ENCODE data around the gene DTNB.

Gene DTNB

DNA sequence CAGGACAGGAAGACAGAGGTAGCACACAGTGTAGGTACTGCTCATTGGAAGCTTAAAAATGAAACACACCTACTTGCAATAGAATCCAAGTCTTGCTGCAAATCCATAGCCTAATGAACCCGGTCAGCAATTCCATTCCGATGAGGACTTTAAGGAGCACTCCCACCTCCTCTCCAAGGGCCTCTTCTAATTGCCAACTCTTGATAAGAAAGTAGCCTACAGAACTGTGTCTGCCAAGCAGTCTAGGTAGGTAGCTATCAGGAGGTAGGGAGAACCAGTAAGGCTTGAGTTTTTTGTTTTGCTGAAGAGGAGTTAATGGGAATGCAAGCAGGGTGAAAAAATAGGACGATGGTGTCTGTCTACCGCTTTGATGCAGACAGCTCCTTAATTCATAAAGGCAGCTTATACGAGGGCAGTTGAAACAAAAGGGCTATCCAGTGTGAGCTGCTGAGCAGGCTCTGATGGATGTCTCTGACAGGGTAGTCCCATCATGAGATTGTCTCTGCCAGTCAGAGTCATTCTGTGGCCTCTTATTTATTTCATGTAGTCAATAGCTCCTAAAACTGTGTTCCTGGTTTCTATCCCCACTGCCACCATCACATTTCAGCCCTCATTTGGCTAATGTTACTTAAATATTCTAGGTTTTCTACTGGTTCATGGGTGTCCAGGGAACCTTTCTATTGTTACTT, 176.0 kb downstream of the DTNB start:
- H3K9me3 ChIP-seq (ENCODE audit: insufficient read depth, low read depth, low read length) = no peaks in the 10 kb centered on the region
- H3K27ac ChIP-seq (ENCODE audit: low read depth, low read length) = no peak overlapping the region
- no peaks in the 10 kb centered on the region for H3K36me3 ChIP-seq (ENCODE audit: insufficient read depth, low read length)
- no peaks in the 10 kb centered on the region for H3K27me3 ChIP-seq (ENCODE audit: insufficient read depth, low read length)
- no peaks in the 10 kb centered on the region for H3K4me1 ChIP-seq (ENCODE audit: insufficient read depth, low read length)
- no peak overlapping the region for H3K4me3 ChIP-seq (ENCODE audit: low read length)
- H3K9ac ChIP-seq (ENCODE audit: low read depth, low read length) = no peak overlapping the region
- 92% methylated on average over 5 of the region's 5 CpGs for whole genome bisulfite sequencing

DNA sequence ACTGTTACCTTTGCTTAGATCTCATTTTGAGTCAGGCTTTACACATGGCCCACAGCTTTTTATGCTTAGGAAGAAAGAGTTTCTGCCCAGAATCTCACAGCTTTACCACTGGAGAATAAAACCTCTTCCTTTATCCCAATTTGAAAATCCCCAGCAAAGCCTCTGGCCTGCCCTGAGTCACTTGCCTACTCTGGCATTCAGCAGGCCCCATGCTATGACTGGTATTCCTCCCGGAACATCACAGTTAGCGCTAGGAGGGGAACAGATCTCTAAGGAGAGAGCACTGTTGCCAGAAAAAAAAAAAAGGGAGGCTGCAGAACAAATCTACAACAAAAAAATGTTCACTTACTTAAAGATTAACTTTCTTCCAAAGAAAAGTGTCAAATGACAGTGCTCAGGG, 178.8 kb downstream of the DTNB start:
- Histone ChIP-seq H3K4me3 (ENCODE audit: low read length) (no peak overlapping the region), H3K27ac (ENCODE audit: low read depth, low read length) (no peak overlapping the region), H3K4me1 (ENCODE audit: insufficient read depth, low read length) (no peaks in the 10 kb centered on the region), H3K27me3 (ENCODE audit: insufficient read depth, low read length) (no peaks in the 10 kb centered on the region), H3K9me3 (ENCODE audit: insufficient read depth, low read depth, low read length) (no peaks in the 10 kb centered on the region), H3K36me3 (ENCODE audit: insufficient read depth, low read length) (no peaks in the 10 kb centered on the region), H3K9ac (ENCODE audit: low read depth, low read length) (no peak overlapping the region)
- WGBS = 54% methylated on average over 2 of the region's 2 CpGs

DNA sequence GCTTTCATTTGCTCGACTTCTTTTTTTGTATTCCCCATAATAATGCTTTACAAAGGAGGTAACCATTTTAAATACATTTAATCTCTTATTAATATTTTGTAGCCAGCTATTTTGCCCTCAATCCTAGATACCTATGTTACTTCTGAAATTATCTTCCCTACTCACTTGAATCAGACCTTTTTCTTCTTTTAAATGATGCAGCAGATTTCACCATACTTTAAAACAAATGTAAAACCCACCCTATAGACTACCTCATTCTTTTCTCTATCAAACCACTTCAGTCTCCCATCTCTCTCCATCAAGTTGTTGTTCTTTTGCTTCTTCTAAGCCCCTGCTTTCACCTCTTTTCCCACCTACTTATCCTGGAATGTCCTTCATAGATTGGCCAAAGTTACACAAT, 180.2 kb downstream of the DTNB start:
- Histone ChIP-seq H3K36me3 (ENCODE audit: insufficient read depth, low read length) (no peaks in the 10 kb centered on the region), H3K9ac (ENCODE audit: low read depth, low read length) (no peak overlapping the region), H3K27ac (ENCODE audit: low read depth, low read length) (no peak overlapping the region), H3K4me1 (ENCODE audit: insufficient read depth, low read length) (no peaks in the 10 kb centered on the region), H3K27me3 (ENCODE audit: insufficient read depth, low read length) (no peaks in the 10 kb centered on the region), H3K4me3 (ENCODE audit: low read length) (no peak overlapping the region), H3K9me3 (ENCODE audit: insufficient read depth, low read depth, low read length) (no peaks in the 10 kb centered on the region)
- no CpG with 5 or more reads among the region's 1 CpG for WGBS

DNA sequence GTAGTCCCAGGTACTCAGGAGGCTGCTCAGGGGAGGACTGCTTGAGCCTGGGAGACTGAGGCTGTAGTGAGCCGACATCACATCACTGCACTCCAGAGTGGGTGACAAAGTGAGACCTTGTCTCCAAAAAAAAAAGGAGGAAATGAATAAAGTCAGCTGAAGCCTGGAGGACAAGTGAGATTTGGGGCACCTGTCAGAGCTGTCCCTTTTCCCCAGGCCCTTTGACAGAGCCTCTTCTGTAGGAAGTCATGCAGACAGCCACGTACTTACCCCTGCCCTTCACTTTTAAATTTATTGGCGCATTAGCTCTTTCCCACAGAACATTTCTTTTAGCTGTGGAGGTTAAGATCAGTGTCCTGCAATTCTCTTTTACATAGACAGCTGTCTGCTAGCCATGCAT, 180.7 kb downstream of the DTNB start:
- H3K4me1 ChIP-seq (ENCODE audit: insufficient read depth, low read length) = no peaks in the 10 kb centered on the region
- H3K36me3 ChIP-seq (ENCODE audit: insufficient read depth, low read length) = no peaks in the 10 kb centered on the region
- H3K27ac ChIP-seq (ENCODE audit: low read depth, low read length) = no peak overlapping the region
- no peak overlapping the region for H3K9ac ChIP-seq (ENCODE audit: low read depth, low read length)
- no peaks in the 10 kb centered on the region for H3K27me3 ChIP-seq (ENCODE audit: insufficient read depth, low read length)
- WGBS = 93% methylated on average over 3 of the region's 3 CpGs
- H3K9me3 ChIP-seq (ENCODE audit: insufficient read depth, low read depth, low read length) = no peaks in the 10 kb centered on the region
- H3K4me3 ChIP-seq (ENCODE audit: low read length) = no peak overlapping the region

DNA sequence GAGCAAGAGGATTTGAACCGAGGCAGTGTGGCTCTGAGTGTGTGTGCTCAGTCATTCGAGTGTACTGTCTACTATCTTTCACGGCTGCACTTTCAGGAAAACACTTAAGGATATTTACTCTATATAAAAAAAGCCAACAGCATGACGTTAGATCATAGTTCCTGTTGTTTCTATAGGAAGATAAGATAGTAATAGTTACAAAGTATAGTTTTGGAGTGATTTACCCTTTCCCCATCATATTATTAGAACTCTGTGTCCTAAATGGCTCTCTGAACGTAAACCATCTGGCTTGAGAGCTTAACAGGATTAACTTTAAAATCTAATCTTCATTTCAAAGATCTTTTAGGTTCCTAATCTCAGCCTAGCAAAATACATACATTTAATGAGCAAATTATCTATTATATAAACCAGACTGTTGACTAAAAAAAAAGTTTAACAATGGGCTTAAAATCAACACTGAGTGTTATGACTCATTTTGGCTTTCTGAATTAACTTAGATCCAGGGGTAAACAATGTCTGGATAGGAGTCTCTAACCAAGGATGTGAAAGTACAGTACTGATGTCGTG, 181.3 kb downstream of the DTNB start:
- H3K36me3 ChIP-seq (ENCODE audit: insufficient read depth, low read length) = no peaks in the 10 kb centered on the region

DNA sequence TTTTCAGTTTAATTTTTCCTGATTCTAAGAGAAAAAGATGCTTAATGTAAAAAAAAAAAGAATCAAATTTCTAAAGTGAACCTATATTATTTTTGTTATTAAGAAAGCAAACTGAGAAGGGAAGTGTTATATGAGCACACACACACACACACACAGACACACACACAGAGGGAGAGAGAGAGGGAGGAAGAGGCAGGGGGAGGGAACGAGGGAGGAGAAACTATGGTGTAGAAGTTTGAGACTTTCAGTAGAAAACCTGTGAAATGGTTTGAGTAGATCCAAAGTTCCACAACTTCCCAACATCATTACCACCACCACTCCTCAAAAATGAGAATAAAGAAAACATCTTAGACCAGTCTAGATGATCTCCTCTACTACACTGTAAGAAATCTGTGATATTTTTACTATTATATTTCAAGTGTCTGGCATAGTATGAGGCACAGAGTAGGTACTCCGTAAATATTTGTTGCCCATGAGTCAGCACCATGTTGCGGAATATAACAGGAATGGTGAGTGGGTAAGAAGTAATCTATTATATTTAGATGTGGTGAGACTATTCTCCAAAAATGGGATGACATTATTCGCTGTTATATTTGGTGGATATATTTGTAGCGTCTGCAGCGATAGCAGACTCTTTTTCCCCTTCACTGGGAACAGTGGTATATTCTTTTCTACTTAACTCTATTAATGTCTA, 182.2 kb downstream of the DTNB start:
- H3K27ac ChIP-seq (ENCODE audit: low read depth, low read length) = no peak overlapping the region
- H3K9ac ChIP-seq (ENCODE audit: low read depth, low read length) = no peak overlapping the region
- H3K36me3 ChIP-seq (ENCODE audit: insufficient read depth, low read length) = no peaks in the 10 kb centered on the region
- H3K4me1 ChIP-seq (ENCODE audit: insufficient read depth, low read length) = no peaks in the 10 kb centered on the region
- H3K9me3 ChIP-seq (ENCODE audit: insufficient read depth, low read depth, low read length) = no peaks in the 10 kb centered on the region
- no peaks in the 10 kb centered on the region for H3K27me3 ChIP-seq (ENCODE audit: insufficient read depth, low read length)
- H3K4me3 ChIP-seq (ENCODE audit: low read length) = no peak overlapping the region
- 94% methylated on average over 3 of the region's 6 CpGs for WGBS

More for the DNA sequence above, 181.3 kb downstream of the DTNB start:
- WGBS = 95% methylated on average over 5 of the region's 6 CpGs
- Histone ChIP-seq H3K4me1 (ENCODE audit: insufficient read depth, low read length) (no peaks in the 10 kb centered on the region), H3K27me3 (ENCODE audit: insufficient read depth, low read length) (no peaks in the 10 kb centered on the region), H3K9ac (ENCODE audit: low read depth, low read length) (no peak overlapping the region), H3K4me3 (ENCODE audit: low read length) (no peak overlapping the region), H3K9me3 (ENCODE audit: insufficient read depth, low read depth, low read length) (no peaks in the 10 kb centered on the region), H3K27ac (ENCODE audit: low read depth, low read length) (no peak overlapping the region)

DNA sequence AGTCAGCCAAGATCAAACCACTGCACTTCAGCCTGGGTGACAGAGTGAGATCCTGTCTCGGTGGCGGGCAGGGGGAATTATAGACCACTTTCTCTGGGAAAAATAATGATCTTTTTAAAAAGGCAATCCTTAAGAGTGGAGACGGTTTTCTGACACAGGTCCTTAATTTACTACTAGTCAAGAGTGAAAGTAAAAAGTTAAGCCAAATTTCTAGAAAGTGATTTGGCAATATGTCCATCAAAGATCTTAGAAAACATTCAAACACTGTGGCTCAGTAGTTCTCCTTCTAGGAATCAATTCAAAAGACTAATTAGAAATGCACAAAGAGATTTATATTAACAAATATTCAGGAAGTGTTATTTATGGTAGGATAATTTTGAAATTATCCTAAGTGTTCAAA, 183.2 kb downstream of the DTNB start:
- no peaks in the 10 kb centered on the region for H3K9me3 ChIP-seq (ENCODE audit: insufficient read depth, low read depth, low read length)
- WGBS = 94% methylated on average over 3 of the region's 3 CpGs
- H3K4me1 ChIP-seq (ENCODE audit: insufficient read depth, low read length) = no peaks in the 10 kb centered on the region
- no peak overlapping the region for H3K4me3 ChIP-seq (ENCODE audit: low read length)
- no peak overlapping the region for H3K27ac ChIP-seq (ENCODE audit: low read depth, low read length)
- H3K36me3 ChIP-seq (ENCODE audit: insufficient read depth, low read length) = no peaks in the 10 kb centered on the region
- no peak overlapping the region for H3K9ac ChIP-seq (ENCODE audit: low read depth, low read length)
- H3K27me3 ChIP-seq (ENCODE audit: insufficient read depth, low read length) = no peaks in the 10 kb centered on the region

DNA sequence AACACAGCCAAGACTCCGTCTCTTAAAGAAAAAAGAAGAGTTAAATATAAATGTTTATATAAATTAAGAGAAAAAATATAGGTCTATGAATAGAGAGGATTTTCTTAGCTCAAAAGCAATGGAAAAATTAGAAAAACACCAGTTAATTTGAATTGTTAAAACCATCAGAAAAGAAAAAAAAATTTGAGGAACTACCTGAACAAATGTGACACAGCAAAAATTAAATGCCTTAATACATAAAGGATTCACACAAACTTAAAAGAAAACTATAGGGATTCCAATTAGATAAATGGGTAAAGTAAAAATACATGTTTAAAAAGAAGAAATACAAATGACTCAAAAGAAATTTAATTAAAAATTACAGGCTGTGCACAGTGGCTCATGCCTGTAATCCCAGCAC, 183.7 kb downstream of the DTNB start:
- Histone ChIP-seq H3K27ac (ENCODE audit: low read depth, low read length) (no peak overlapping the region), H3K9me3 (ENCODE audit: insufficient read depth, low read depth, low read length) (no peaks in the 10 kb centered on the region), H3K4me1 (ENCODE audit: insufficient read depth, low read length) (no peaks in the 10 kb centered on the region), H3K36me3 (ENCODE audit: insufficient read depth, low read length) (no peaks in the 10 kb centered on the region), H3K27me3 (ENCODE audit: insufficient read depth, low read length) (no peaks in the 10 kb centered on the region), H3K9ac (ENCODE audit: low read depth, low read length) (no peak overlapping the region), H3K4me3 (ENCODE audit: low read length) (no peak overlapping the region)
- WGBS = no CpG with 5 or more reads among the region's 1 CpG

DNA sequence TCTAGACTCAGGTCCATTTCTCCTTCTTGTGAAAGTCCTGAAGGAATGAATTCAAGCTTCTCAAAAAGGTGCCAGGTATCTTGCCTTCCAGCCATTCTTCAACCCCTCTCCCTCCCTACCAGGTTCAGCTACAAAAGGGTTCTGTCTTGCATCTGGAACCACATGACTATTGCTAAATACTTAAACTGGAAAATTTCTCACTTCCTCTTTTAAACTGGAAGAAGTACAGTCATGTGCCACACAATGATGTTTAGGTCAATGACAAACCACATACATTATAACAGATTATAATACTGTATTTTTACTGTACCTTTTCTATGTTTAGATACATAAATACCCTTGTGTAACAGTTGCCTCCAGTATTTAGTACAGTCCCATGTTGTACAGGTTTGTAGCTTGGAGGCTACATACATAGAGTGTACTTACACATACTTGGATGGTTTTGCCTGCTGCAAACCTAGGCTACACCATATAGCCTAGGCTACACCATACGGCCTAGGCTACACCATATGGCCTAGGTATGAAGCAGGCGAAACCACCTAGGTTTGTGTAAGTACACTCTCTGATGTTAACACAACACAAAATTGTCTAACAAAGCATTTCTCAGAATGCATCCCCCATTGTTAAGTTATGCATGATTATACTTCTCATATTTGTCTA, 189.6 kb downstream of the DTNB start:
- Histone ChIP-seq H3K36me3 (ENCODE audit: insufficient read depth, low read length) (no peaks in the 10 kb centered on the region), H3K9ac (ENCODE audit: low read depth, low read length) (no peak overlapping the region), H3K27ac (ENCODE audit: low read depth, low read length) (no peak overlapping the region), H3K27me3 (ENCODE audit: insufficient read depth, low read length) (no peaks in the 10 kb centered on the region), H3K4me3 (ENCODE audit: low read length) (no peak overlapping the region), H3K4me1 (ENCODE audit: insufficient read depth, low read length) (no peaks in the 10 kb centered on the region), H3K9me3 (ENCODE audit: insufficient read depth, low read depth, low read length) (no peaks in the 10 kb centered on the region)
- 92% methylated on average over 2 of the region's 2 CpGs for WGBS

DNA sequence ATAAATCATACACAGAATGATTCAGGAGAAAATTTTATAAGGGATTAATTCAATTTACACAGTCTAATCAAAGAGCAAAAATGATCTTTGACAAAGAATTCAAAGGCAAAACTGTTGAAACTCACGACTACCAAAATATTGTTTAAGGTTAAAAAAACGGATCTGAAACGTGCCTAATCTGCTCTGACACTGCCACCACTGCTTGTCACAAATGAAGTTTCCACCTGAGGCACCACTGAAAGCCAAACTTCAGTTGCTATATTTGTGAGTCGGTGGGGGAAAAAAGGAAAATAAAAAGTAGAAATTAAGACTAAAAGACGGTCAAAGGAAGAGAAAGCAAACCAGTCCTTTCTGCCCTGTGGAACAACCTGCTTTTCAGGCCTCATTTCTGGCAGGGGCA, 191.0 kb downstream of the DTNB start:
- no peaks in the 10 kb centered on the region for H3K27me3 ChIP-seq (ENCODE audit: insufficient read depth, low read length)
- 92% methylated on average over 5 of the region's 5 CpGs for WGBS
- 0 out of 2 replicates have a peak, but pooled peaks cover 4% of the 10 kb centered on the region for H3K36me3 ChIP-seq (ENCODE audit: insufficient read depth, low read length)
- no peak overlapping the region for H3K27ac ChIP-seq (ENCODE audit: low read depth, low read length)
- no peaks in the 10 kb centered on the region for H3K9me3 ChIP-seq (ENCODE audit: insufficient read depth, low read depth, low read length)
- no peaks in the 10 kb centered on the region for H3K4me1 ChIP-seq (ENCODE audit: insufficient read depth, low read length)
- no peak overlapping the region for H3K4me3 ChIP-seq (ENCODE audit: low read length)
- H3K9ac ChIP-seq (ENCODE audit: low read depth, low read length) = no peak overlapping the region

All from HUES64 (cell line).